LNCaP clone FGC (cell line): ENCODE data around the gene NPIPA3.
"Not testable (repeated sequence)": the region's sequence is repeated elsewhere in the genome, so short reads cannot be mapped to it uniquely, and the experiment has no call there.

ENCODE experiments used
- DNase-seq: peaks from one replicate; pipeline ENCODE4 v3.0.0-alpha.2; 2011; ENCODE audit warnings: low read depth
- H3K4me3 ChIP-seq: 2 replicates; pipeline ENCODE4 v1.5.1; 2011; ENCODE audit warnings: mild to moderate bottlenecking, low read depth, low read length, control low read depth
- TF ChIP-seq, protein P1 (sequence below): IDR thresholded peaks from 2 replicates; pipeline ENCODE4 v1.5.1; 2012; ENCODE audit warnings: mild to moderate bottlenecking; ENCODE audit not compliant: control insufficient read depth, insufficient read depth; ENCODE audit errors: extremely low read depth

The NPIPA3 gene

DNA sequence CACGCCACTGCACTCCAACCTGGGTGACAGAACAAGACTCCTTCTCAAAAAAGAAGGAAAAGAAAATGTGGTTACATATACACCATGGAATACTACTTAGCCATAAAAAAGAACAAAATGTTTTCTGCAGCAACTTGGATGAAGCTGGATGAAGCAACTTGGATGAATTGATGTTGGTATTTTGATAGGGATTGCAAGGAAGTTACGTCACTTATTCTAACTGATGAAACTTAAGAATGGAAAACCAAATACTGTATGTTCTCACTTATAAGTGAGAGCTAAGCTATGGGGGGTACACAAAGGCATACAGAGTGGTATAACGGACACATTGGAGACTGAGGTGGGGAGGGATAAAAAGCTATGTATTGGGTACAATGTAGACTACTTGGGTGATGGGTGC, 26.6 kb upstream of the NPIPA3 start:
- H3K4me3 ChIP-seq, result no peak overlapping the region
- DNase-seq, result no peak
- TF ChIP-seq, protein P1, sequence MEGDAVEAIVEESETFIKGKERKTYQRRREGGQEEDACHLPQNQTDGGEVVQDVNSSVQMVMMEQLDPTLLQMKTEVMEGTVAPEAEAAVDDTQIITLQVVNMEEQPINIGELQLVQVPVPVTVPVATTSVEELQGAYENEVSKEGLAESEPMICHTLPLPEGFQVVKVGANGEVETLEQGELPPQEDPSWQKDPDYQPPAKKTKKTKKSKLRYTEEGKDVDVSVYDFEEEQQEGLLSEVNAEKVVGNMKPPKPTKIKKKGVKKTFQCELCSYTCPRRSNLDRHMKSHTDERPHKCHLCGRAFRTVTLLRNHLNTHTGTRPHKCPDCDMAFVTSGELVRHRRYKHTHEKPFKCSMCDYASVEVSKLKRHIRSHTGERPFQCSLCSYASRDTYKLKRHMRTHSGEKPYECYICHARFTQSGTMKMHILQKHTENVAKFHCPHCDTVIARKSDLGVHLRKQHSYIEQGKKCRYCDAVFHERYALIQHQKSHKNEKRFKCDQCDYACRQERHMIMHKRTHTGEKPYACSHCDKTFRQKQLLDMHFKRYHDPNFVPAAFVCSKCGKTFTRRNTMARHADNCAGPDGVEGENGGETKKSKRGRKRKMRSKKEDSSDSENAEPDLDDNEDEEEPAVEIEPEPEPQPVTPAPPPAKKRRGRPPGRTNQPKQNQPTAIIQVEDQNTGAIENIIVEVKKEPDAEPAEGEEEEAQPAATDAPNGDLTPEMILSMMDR, result no peak

DNA sequence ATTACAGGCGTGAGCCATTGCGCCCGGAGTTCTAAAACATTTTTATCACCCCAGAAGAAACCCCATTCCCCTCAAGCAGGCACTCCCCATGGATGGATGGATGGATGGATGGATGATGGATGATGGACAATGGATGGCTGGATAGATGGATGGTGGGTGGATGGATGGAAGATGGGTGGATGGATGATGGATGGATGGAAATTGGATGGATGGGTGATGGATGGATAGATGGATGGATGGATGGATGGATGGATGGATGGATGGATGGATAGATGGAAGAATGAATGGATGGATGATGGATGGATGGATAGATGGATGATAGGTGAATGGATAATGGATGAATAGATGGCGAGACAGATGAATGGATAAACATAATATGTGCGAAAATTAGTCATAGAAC, 25.6 kb upstream of the NPIPA3 start:
- TF ChIP-seq, protein P1, result no peak
- no peak overlapping the region for H3K4me3 ChIP-seq
- DNase-seq, result no peak

DNA sequence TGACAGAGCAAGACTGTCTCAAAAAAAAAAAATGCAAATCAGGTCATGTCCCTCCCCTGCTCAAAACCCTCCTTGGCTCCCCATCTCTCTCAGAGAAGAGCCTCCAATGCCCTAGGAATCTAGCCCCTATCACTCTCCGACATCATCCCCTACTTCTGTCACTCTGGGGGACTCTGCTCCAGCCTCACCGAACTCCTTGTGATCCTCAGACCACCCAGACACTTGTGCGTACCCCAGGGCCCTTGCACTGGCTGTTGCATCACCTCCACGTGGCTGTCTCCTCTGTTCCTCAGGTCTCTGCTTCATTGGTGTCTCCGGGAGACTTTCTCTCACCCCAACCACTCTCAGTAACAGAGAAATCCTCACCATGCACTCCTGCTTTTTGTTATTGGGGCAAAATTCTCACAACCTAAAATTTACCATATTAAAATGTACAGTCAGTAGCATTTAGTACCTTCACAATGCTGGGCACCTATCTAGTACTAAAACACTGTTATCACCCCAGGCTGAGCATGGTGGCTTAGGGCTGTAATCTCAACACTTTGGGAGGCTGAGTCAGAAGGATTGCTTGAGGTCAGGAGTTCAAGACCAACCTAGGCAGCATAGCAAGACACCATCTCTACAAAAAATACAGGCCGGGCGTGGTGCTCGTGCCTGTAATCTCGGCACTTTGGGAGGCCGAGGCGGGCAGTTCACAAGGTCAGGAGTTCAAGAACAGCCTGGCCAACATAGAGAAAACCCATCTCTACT, 24.3 kb upstream of the NPIPA3 start:
- DNase-seq, result no peak
- TF ChIP-seq, protein P1, result no peak
- H3K4me3 ChIP-seq, result no peak overlapping the region

DNA sequence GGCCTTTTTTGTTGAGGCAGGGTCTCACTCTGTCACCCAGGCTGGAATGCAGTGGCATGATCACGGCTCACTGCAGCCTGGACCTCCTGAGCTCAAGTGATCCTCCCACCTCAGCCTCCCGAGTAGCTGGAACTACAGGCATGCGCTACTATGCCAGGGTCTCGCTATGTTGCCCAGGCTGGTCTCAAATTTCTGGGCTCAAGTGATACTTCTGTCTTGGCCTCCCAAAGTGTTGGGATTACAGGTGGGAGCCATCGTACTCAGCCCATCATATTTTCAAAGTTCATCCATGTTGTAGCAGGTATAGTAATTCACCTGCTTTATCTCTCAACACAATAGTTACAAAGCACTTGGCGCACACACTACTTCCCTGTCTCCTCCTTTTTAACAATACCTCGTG, 22.8 kb upstream of the NPIPA3 start:
- H3K4me3 ChIP-seq, DNase-seq: not testable (repeated sequence)

DNA sequence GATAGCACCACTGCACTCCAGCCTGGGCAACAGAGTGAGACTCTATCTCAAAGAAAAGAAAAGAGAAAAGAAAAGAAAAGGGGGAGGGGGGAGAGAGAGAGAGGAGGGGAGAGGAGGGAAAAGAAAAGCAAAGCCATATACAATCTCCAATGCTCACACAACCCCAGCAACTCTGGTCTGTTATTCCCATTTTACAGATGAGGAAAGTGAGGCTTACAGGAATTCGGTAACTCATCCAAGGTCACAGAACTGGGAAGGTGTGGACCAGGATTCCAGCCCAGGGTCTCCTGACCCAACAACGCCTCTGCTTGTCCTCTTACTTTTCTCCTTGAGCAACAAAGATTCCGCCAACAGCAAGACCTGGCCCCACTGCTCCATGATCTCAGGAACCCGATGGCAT, 22.1 kb upstream of the NPIPA3 start:
- DNase-seq, result no peak
- TF ChIP-seq, protein P1, result no peak

DNA sequence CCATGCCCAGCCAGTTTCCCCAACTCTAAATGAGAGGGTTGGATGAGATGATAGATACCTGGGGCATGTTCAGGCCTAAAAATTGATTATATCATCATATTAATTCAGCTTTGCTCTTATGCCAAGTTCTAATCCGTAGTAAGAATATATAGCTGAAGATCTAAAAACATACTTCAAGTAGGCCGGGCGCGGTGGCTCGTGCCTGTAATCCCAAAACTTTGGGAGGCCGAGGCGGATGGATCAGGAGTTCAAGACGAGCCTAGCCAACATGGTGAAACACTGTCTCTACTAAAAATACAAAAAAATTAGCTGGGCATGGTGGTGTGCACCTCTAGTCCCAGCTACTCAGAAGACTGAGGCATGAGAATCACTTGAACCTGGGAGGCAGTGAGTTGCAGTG, 21.1 kb upstream of the NPIPA3 start:
- no peak overlapping the region for H3K4me3 ChIP-seq
- TF ChIP-seq, protein P1, result no peak
- DNase-seq, result no peak

More for the DNA sequence above, 22.1 kb upstream of the NPIPA3 start:
- no peak overlapping the region for H3K4me3 ChIP-seq

DNA sequence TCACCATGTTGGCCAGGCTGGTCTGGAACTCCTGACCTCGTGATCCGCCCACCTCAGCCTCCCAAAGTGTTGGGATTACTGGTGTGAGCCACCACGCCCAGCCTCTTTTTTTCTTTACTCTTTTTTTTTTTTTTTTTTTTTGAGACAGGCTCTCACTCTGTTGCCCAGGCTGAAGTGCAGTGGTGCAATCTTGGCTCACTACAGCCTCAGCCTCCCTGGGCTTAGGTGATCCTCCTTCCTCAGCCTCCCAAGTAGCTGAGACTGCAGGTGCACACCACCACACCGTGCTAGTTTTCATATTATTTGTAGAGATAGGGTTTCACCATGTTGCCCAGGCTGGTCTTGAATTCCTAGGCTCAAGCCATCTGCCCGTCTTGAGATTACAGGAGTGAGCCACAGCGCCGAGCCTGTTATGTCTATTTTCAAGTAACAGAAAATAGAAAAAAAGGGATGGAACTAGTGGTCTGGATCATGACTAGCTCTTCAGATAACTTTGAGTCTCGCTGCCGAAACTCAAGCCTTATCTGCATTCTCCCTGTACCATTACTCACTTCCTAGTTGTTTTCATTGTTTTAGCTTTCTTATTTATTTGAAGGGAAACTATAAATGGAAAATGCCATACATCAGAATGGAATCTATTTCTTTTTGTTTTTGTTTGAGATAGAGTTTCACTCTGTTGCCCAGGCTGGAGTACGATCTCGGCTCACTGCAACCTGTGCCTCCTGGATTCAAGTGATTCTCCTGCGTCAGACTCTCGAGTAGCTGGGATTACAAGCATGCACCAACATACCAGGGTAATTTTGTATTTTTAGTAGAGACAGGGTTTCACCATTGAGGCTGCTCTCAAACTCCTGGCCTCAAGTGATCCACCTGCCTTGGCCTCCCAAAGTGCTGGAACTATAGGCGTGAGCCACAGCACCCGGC, 17.1 kb upstream of the NPIPA3 start:
- H3K4me3 ChIP-seq, DNase-seq: not testable (repeated sequence)

DNA sequence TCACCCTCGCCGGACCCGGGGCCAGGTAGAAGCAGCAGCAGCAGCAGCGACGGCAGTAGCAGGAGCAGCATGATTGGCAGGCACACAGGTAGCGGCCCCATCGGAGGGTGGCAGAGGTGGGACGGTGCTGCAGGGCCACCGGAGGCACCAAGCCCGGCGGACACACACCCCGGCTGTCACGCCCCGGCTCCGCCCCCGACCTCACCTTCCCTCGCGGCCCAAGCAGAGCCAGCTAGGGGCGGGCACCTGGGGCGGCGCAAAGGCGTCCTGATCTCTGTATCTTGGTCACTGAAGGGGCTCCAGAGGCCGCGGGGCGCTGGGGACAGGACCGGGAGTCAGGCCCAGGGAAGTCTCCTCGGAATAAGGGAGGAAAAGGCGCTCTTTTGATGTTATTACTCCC, 9.1 kb upstream of the NPIPA3 start, which contains the start of gene PLA2G10:
TSS of gene PLA2G10 (minus strand) at position 180 of the 400 bp plus-strand sequence. CDS start at position 101, 79 bp downstream.
- DNase-seq, H3K4me3 ChIP-seq: not testable (repeated sequence)

DNA sequence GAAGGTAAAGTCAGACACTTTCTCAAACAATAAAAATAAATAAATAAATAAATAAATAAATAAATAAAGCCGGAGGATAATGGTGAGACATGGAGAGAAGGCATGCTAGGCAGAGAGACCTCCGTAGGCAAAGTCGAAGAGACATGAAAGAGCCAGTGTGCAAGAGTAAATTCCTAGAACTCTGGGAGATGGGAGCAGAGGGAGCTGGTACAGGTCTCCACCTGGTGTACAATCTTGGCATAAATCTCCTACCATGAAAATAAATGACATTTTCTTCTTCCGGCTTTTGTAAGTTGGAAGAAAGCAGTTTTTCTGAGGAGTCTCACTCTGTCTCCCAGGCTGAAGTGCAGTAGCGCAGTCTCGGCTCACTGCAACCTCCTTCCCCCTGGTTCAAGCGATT, 1.4 kb upstream of the NPIPA3 start:
- DNase-seq, H3K4me3 ChIP-seq: not testable (repeated sequence)

DNA sequence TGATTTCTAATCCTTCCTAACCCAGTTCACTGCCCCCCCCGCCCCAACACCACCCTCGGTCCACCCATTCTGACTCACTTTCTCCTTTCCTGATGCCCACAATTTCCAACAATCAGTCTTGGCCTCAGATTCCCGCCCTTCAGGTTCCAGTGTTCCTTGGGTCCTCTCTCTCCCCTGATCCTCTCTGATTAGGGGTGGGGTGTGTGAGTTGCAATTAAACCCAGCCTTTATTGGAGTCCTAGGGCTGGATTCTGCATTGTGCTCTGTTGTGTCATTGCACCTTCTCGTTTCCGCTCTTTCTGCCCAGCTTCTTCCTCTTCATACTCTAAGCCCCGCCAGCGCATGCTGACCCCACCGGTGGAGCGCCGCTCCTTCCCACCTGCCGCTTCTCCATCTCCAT, 539 bp upstream of the NPIPA3 start:
- not testable (repeated sequence) for DNase-seq, H3K4me3 ChIP-seq

DNA sequence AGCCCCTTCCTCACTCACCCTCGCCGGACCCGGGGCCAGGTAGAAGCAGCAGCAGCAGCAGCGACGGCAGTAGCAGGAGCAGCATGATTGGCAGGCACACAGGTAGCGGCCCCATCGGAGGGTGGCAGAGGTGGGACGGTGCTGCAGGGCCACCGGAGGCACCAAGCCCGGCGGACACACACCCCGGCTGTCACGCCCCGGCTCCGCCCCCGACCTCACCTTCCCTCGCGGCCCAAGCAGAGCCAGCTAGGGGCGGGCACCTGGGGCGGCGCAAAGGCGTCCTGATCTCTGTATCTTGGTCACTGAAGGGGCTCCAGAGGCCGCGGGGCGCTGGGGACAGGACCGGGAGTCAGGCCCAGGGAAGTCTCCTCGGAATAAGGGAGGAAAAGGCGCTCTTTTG, 30.0 kb downstream of the NPIPA3 start:
- not testable (repeated sequence) for DNase-seq, H3K4me3 ChIP-seq

DNA sequence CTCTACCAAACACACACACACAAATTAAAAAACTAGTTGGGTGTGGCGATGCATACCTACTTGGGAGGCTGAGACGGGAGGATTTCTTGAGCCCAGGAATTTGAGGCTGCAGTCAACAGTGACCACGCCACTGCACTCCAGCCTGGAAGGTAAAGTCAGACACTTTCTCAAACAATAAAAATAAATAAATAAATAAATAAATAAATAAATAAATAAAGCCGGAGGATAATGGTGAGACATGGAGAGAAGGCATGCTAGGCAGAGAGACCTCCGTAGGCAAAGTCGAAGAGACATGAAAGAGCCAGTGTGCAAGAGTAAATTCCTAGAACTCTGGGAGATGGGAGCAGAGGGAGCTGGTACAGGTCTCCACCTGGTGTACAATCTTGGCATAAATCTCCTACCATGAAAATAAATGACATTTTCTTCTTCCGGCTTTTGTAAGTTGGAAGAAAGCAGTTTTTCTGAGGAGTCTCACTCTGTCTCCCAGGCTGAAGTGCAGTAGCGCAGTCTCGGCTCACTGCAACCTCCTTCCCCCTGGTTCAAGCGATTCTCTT, 37.7 kb downstream of the NPIPA3 start:
- DNase-seq, H3K4me3 ChIP-seq: not testable (repeated sequence)
